CD14-positive monocyte (primary cell): ENCODE measurements around the gene AKT1. TPM values are rescaled to one million over a fixed set of nuclear protein-coding genes. Genes with fewer than 3 reads are reported as not detected.

ENCODE experiments used
- DNase-seq, 3 donors: peaks; one replicate each; pipeline ENCODE4 v3.0.0-alpha.2; 2011 to 2022
- H2AFZ ChIP-seq: 2 replicates; pipeline ENCODE4 v1.6.0; 2012; ENCODE audit warnings: mild to moderate bottlenecking, low read depth, low read length, inconsistent platforms; ENCODE audit not compliant: insufficient read depth, poor library complexity, severe bottlenecking
- H3K27ac ChIP-seq, 2 donors: 1 replicate in 1 of 2; 2 replicates in 1 of 2; pipeline ENCODE4 v1.5.1; 2012 to 2013; ENCODE audit warnings: low read length in 2 of 2, control low read depth in 1 of 2, inconsistent platforms in 1 of 2, low read depth in 1 of 2, mild to moderate bottlenecking in 1 of 2
- H3K27me3 ChIP-seq, 2 donors: one replicate each; pipeline versions ENCODE4 v1.6.0 to v1.6.1; 2011 to 2013; ENCODE audit warnings: low read length in 2 of 2; ENCODE audit not compliant: control insufficient read depth in 2 of 2, insufficient read depth in 2 of 2
- H3K36me3 ChIP-seq, 2 donors: replicated peaks in 1 of 2; 1 replicate in 1 of 2; 2 replicates in 1 of 2; pipeline versions ENCODE4 v1.5.1 to v1.6.1; 2012 to 2013; ENCODE audit warnings: low read length in 2 of 2, control low read depth in 1 of 2, inconsistent platforms in 1 of 2, mild to moderate bottlenecking in 1 of 2; ENCODE audit not compliant: insufficient read depth in 2 of 2, control insufficient read depth in 1 of 2
- H3K4me1 ChIP-seq, 2 donors: 1 replicate in 1 of 2; 2 replicates in 1 of 2; pipeline versions ENCODE4 v1.5.1 to v1.6.1; 2012 to 2013; ENCODE audit warnings: low read length in 2 of 2, control low read depth in 1 of 2, inconsistent platforms in 1 of 2, mild to moderate bottlenecking in 1 of 2, moderate library complexity in 1 of 2; ENCODE audit not compliant: insufficient read depth in 2 of 2, control insufficient read depth in 1 of 2
- H3K4me2 ChIP-seq: replicated peaks from 2 replicates; pipeline ENCODE3; 2012; ENCODE audit warnings: low read length, moderate library complexity, mild to moderate bottlenecking; ENCODE audit not compliant: poor library complexity, severe bottlenecking; ENCODE audit errors: extremely low read depth
- H3K4me3 ChIP-seq, 3 experiments: fragments of 200-600 bp in 1 of 3; sonication (generic) in 1 of 3; replicated peaks in 1 of 3; 1 replicate in 2 of 3; 2 replicates in 1 of 3; pipeline ENCODE4 v1.5.1; 2011 to 2013; ENCODE audit warnings: low read length in 3 of 3, mild to moderate bottlenecking in 3 of 3, control low read depth in 2 of 3, low read depth in 2 of 3, inconsistent platforms in 1 of 3, moderate library complexity in 1 of 3
- H3K79me2 ChIP-seq: 2 replicates; pipeline ENCODE4 v1.6.0; 2012; ENCODE audit warnings: mild to moderate bottlenecking, control low read depth, inconsistent platforms, low read length, moderate library complexity; ENCODE audit not compliant: insufficient read depth
- H3K9ac ChIP-seq: 2 replicates; pipeline ENCODE4 v1.6.0; 2017; ENCODE audit warnings: low read length, mild to moderate bottlenecking; ENCODE audit not compliant: insufficient read depth, poor library complexity, severe bottlenecking
- H3K9me3 ChIP-seq, 2 donors: replicated peaks in 1 of 2; 1 replicate in 1 of 2; 2 replicates in 1 of 2; pipeline versions ENCODE4 v1.5.1 to v1.6.1; 2012 to 2013; ENCODE audit warnings: low read length in 2 of 2, control low read depth in 1 of 2; ENCODE audit not compliant: control insufficient read depth in 1 of 2, insufficient read depth in 1 of 2
- H4K20me1 ChIP-seq: 2 replicates; pipeline ENCODE4 v1.6.0; 2012; ENCODE audit warnings: mild to moderate bottlenecking, low read length, control low read depth, moderate library complexity; ENCODE audit not compliant: insufficient read depth
- H3K27ac Mint-ChIP-seq, 7 donors: one replicate each; pipeline ENCODE4 v1.8.0; 2020; ENCODE audit warnings: mild to moderate bottlenecking in 7 of 7, mixed read lengths in 7 of 7, moderate library complexity in 6 of 7, inconsistent platforms in 2 of 7
- H3K27me3 Mint-ChIP-seq, 3 donors: one replicate each; pipeline ENCODE4 v1.8.0; 2021 to 2022; ENCODE audit warnings: low read depth in 3 of 3, mild to moderate bottlenecking in 3 of 3, mixed read lengths in 3 of 3, moderate library complexity in 3 of 3, inconsistent platforms in 1 of 3
- H3K36me3 Mint-ChIP-seq, 2 donors: one replicate each; pipeline ENCODE4 v1.8.0; 2020; ENCODE audit warnings: mixed read lengths in 2 of 2, inconsistent platforms in 1 of 2, mild to moderate bottlenecking in 1 of 2
- H3K4me1 Mint-ChIP-seq: one replicate; pipeline ENCODE4 v1.8.0; 2020; ENCODE audit warnings: mild to moderate bottlenecking, mixed read lengths
- H3K4me3 Mint-ChIP-seq, 2 donors: one replicate each; pipeline ENCODE4 v1.8.0; 2020; ENCODE audit warnings: mild to moderate bottlenecking in 2 of 2, mixed read lengths in 2 of 2, moderate library complexity in 1 of 2
- H3K9me3 Mint-ChIP-seq, 7 donors: one replicate each; pipeline ENCODE4 v1.8.0; 2020 to 2022; ENCODE audit warnings: mixed read lengths in 7 of 7, mild to moderate bottlenecking in 6 of 7, moderate library complexity in 6 of 7, inconsistent platforms in 2 of 7
- CTCF ChIP-seq: fragments of 200-600 bp; IDR thresholded peaks from one replicate; pipeline ENCODE4 v1.8.0; 2022; ENCODE audit warnings: antibody characterized with exemption, mild to moderate bottlenecking
- WGBS: methylation state at CpG from one replicate; pipeline ENCODE4 v1.1.5; 2013; ENCODE audit warnings: missing lambda C conversion rate; ENCODE audit not compliant: insufficient coverage; 5-methylcytosine and 5-hydroxymethylcytosine counted together
- intact Hi-C, 2 donors: fragments of 100-400 bp; cut with micrococcal nuclease; formaldehyde crosslinking; loops; one replicate each; pipeline versions ENCODE4 v1.15.0 to v1.15.1; 2023
- polyA plus RNA-seq, 3 donors: library from polyadenylated mRNA; depleted of rRNA in 1 of 3; unstranded in 2 of 3; stranded (reverse) in 1 of 3; fragments of 300-500 nt in 2 of 3; fragments of >200 nt in 1 of 3; fragmentation: Illumina TruSeq in 2 of 3; gene quantifications; 1 replicate in 2 of 3; 2 replicates in 1 of 3; pipeline ENCODE4 v1.2.3, GENCODE V29; 2012 to 2021

AKT1 gene
- polyA plus RNA-seq, 3 donors = 7.2 to 180 (median 26.4) TPM

- peaks cover 33 to 37% of the 10 kb centered on the region in 2 donors for H3K36me3 ChIP-seq
- Mint-ChIP-seq H3K9me3 (no peaks in the 10 kb centered on the region), H3K27ac (peak overlapping the region in 6 of 7 donors; percentile 68 to 90 (median 86)), H3K36me3 (peaks cover 22 to 40% of the 10 kb centered on the region in 2 donors), H3K27me3 (peaks cover 0 to 2% (median 0%) of the 10 kb centered on the region in 3 donors), H3K4me3 (peak overlapping the region; percentile 41 to 63), H3K4me1 (peaks cover 38% of the 10 kb centered on the region)
- H3K79me2 ChIP-seq = peaks cover 74% of the 10 kb centered on the region
- H4K20me1 ChIP-seq = peaks cover 75% of the 10 kb centered on the region
- H2AFZ ChIP-seq = no peak overlapping the region
- peak in 1 of 3 donors; percentile 24 for DNase-seq
- peak overlapping the region; percentile 53 to 77 for H3K27ac ChIP-seq
- H3K4me3 ChIP-seq = peak overlapping the region in 1 of 3 experiments; percentile 60
- peak overlapping the region; percentile 64 for H3K4me2 ChIP-seq
- no peaks in the 10 kb centered on the region for H3K9me3 ChIP-seq
- H3K27me3 ChIP-seq = no peaks in the 10 kb centered on the region
- no peak for TF ChIP-seq CTCF
- 63% methylated on average over 9 of the region's 30 CpGs for WGBS
- H3K9ac ChIP-seq = peak overlapping the region; percentile 43
- peaks cover 29 to 35% of the 10 kb centered on the region in 2 donors for H3K4me1 ChIP-seq
- intact Hi-C loops = no loop called here
Measured at GRCh38 chr14:104786726-104787675, 8.5 kb downstream of the AKT1 start.

GRCh38 chr14:104786091-104786586 is 9.4 kb downstream of the AKT1 start:
- Histone ChIP-seq H3K4me2 (peak overlapping the region; percentile 64), H3K27me3 (no peaks in the 10 kb centered on the region), H2AFZ (no peak overlapping the region), H3K9me3 (no peaks in the 10 kb centered on the region), H3K27ac (peak overlapping the region; percentile 53 to 77), H3K79me2 (peaks cover 65% of the 10 kb centered on the region), H4K20me1 (peaks cover 75% of the 10 kb centered on the region), H3K9ac (peak overlapping the region; percentile 43), H3K4me1 (peaks cover 29 to 35% of the 10 kb centered on the region in 2 donors), H3K36me3 (peaks cover 24 to 30% of the 10 kb centered on the region in 2 donors), H3K4me3 (peak overlapping the region in 1 of 3 experiments; percentile 60)
- no peak for TF ChIP-seq CTCF
- intact Hi-C loops = no loop called here
- WGBS = 14% methylated on average over 7 of the region's 14 CpGs
- peak; percentile 61 to 67 (median 63) for DNase-seq
- Mint-ChIP-seq H3K27me3 (peaks cover 0 to 2% (median 0%) of the 10 kb centered on the region in 3 donors), H3K36me3 (peaks cover 17 to 35% of the 10 kb centered on the region in 2 donors), H3K27ac (peak overlapping the region in 3 of 7 donors; percentile 63 to 86 (median 68)), H3K9me3 (no peaks in the 10 kb centered on the region), H3K4me3 (peak overlapping the region; percentile 41 to 63), H3K4me1 (peaks cover 38% of the 10 kb centered on the region)
